PC-9 (cell line): ENCODE results near the gene GPC5. TPM values are rescaled to one million over a fixed set of nuclear protein-coding genes. Genes with fewer than 3 reads are reported as not detected.
"Not testable (repeated sequence)": the region's sequence is repeated elsewhere in the genome, so short reads cannot be mapped to it uniquely, and the experiment has no call there.

Experiments used
- BruUV-seq: library from RNA; stranded (reverse); fragments of 400-500 nt; replicated peaks from 2 replicates; lab custom pipeline; 2021; lab: Mats Ljungman, UMichigan
- CTCF ChIA-PET: fragments of 300-600 bp; sonication (Branson Sonifier 250); formaldehyde crosslinking; loops from one replicate; lab custom pipeline; 2022; ENCODE audit warnings: antibody characterized with exemption; lab: Charles Lee
- POLR2A ChIA-PET: fragments of 300-600 bp; sonication (Branson Sonifier 250); formaldehyde crosslinking; loops from one replicate; lab custom pipeline; 2022; ENCODE audit warnings: antibody characterized with exemption; ENCODE audit not compliant: unreplicated experiment; lab: Charles Lee
- DNase-seq, 2 experiments: peaks; one replicate each; pipeline versions ENCODE4 v3.0.0 to v3.0.0-alpha.2; 2015 to 2022; ENCODE audit warnings: mixed read lengths in 1 of 2
- H2AFZ ChIP-seq: fragments of 200-600 bp; sonication (generic); 2 replicates; pipeline ENCODE4 v1.8.1; 2017; ENCODE audit warnings: antibody characterized with exemption
- H3F3A ChIP-seq: fragments of 200-600 bp; sonication (generic); 2 replicates; pipeline ENCODE4 v1.8.1; 2017; ENCODE audit warnings: antibody characterized with exemption, mild to moderate bottlenecking, low read depth; ENCODE audit not compliant: insufficient read depth
- H3K27ac ChIP-seq: fragments of 200-600 bp; sonication (generic); 2 replicates; pipeline ENCODE4 v1.6.1; 2016; ENCODE audit warnings: mixed run types
- H3K27me3 ChIP-seq: fragments of 200-600 bp; sonication (generic); 2 replicates; pipeline ENCODE4 v1.6.1; 2016; ENCODE audit warnings: low read depth, mixed run types; ENCODE audit not compliant: insufficient read depth
- H3K36me3 ChIP-seq: fragments of 200-600 bp; sonication (generic); 2 replicates; pipeline ENCODE4 v1.6.1; 2016; ENCODE audit warnings: low read depth, mixed run types
- H3K4me1 ChIP-seq: fragments of 200-600 bp; sonication (generic); replicated peaks from 2 replicates; pipeline ENCODE4 v1.6.1; 2016; ENCODE audit warnings: mixed run types; ENCODE audit not compliant: insufficient read depth
- H3K4me2 ChIP-seq: fragments of 200-600 bp; sonication (generic); 2 replicates; pipeline ENCODE4 v1.6.1; 2017; ENCODE audit warnings: mixed run types
- H3K4me3 ChIP-seq: fragments of 200-600 bp; sonication (generic); 2 replicates; pipeline ENCODE4 v1.6.1; 2016; ENCODE audit warnings: mixed run types
- H3K79me2 ChIP-seq: fragments of 200-600 bp; sonication (generic); 2 replicates; pipeline ENCODE4 v1.6.1; 2017; ENCODE audit warnings: low read depth, mixed run types
- H3K9me2 ChIP-seq: fragments of 200-600 bp; sonication (generic); 2 replicates; pipeline ENCODE4 v1.8.1; 2017; ENCODE audit warnings: mild to moderate bottlenecking; ENCODE audit not compliant: insufficient read depth
- H3K9me3 ChIP-seq: fragments of 200-600 bp; sonication (generic); 2 replicates; pipeline ENCODE4 v1.8.1; 2016; ENCODE audit warnings: low read depth; ENCODE audit not compliant: insufficient read depth
- H4K20me1 ChIP-seq: fragments of 200-600 bp; sonication (generic); 2 replicates; pipeline ENCODE4 v1.8.1; 2017; ENCODE audit not compliant: insufficient read depth
- EZH2 ChIP-seq: fragments of 200-600 bp; sonication (generic); IDR thresholded peaks from 2 replicates; pipeline ENCODE4 v1.8.0; 2017; ENCODE audit warnings: antibody characterized with exemption, low read depth
- intact Hi-C: fragments of 100-400 bp; cut with micrococcal nuclease; formaldehyde crosslinking; loops from one replicate; pipeline ENCODE4 v1.10.0; 2022; ENCODE audit not compliant: unreplicated experiment
- total RNA-seq: library from RNA; stranded (reverse); gene quantifications from 2 replicates; pipeline ENCODE4 v1.2.3, GENCODE V29; 2021
- TF ChIP-seq, protein P1 (sequence below): fragments of 200-600 bp; sonication (generic); conservative IDR thresholded peaks from 2 replicates; pipeline ENCODE4 v1.6.1; 2017; ENCODE audit warnings: mixed run types, antibody characterized with exemption, mild to moderate bottlenecking, moderate library complexity

GPC5 gene
- total RNA-seq, 1 experiment from 2014 or later: not detected

DNA sequence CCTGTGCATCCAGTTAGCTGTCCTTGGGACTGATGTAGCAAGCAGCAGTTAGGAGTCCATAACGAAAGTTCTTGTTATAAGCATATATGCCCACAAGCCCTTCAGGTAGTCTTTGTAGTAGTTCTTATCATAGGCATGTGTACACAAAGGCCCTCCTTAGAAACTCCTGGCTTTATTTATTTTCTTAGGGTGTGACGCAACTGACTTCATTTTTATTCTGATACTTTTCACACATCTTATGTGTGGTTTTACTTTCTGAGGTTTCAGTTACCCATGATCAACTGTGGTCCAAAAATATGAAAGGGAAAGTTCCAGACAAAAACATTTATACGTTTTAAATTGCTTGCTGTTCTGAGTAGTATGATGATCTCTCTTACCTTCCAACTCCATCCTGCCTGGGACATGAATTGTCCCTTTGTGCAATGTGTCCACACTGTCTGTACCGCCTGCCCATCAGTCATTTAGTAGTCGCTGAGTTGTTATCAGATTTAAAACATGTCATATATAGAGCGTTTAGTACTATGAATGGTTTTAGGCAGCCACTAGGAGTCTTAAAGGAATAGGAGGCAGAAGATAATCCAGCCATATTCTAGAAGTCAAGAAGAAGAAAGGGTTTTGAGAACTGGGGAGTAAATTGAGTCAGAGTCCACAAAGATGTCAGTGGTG lies 19.4 kb downstream of the GPC5 start:
- no peaks in the 10 kb centered on the region for H3K36me3 ChIP-seq
- H3F3A ChIP-seq: no peaks in the 10 kb centered on the region
- H3K4me1 ChIP-seq: no peaks in the 10 kb centered on the region
- H3K9me3 ChIP-seq: no peaks in the 10 kb centered on the region
- H2AFZ ChIP-seq: no peak overlapping the region
- H3K4me3 ChIP-seq: no peak overlapping the region
- no peak overlapping the region for H3K4me2 ChIP-seq
- H3K27me3 ChIP-seq: no peaks in the 10 kb centered on the region
- no peaks in the 10 kb centered on the region for H3K9me2 ChIP-seq
- H4K20me1 ChIP-seq: no peaks in the 10 kb centered on the region
- no peak for DNase-seq
- no peaks in the 10 kb centered on the region for H3K79me2 ChIP-seq
- ChIA-PET CTCF (no interaction called here), POLR2A (no interaction called here)
- intact Hi-C loops: no loop called here
- TF ChIP-seq, protein P1, sequence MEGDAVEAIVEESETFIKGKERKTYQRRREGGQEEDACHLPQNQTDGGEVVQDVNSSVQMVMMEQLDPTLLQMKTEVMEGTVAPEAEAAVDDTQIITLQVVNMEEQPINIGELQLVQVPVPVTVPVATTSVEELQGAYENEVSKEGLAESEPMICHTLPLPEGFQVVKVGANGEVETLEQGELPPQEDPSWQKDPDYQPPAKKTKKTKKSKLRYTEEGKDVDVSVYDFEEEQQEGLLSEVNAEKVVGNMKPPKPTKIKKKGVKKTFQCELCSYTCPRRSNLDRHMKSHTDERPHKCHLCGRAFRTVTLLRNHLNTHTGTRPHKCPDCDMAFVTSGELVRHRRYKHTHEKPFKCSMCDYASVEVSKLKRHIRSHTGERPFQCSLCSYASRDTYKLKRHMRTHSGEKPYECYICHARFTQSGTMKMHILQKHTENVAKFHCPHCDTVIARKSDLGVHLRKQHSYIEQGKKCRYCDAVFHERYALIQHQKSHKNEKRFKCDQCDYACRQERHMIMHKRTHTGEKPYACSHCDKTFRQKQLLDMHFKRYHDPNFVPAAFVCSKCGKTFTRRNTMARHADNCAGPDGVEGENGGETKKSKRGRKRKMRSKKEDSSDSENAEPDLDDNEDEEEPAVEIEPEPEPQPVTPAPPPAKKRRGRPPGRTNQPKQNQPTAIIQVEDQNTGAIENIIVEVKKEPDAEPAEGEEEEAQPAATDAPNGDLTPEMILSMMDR: no peak
- no peak for TF ChIP-seq EZH2
- no peak overlapping the region for H3K27ac ChIP-seq
- BruUV-seq: no TSS peak

DNA sequence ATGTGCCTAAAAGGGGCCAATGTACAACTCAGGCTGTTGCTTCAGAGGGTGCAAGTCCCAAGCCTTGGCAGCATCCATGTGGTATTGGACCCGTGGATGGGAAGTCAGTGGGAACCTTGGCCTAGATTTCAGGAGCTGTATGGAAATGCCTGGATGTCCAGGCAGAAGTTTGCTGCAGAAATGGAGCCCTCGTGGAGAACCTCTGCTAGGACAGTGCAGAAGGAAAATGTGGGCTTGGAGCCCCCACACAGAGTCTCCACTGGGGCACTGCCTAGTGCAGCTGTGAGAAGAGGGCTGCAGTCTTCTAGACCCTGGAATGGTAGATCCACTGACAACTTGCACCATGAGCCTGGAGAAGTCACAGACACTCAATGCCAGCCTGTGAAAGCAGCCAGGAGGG lies 28.5 kb downstream of the GPC5 start:
- Histone ChIP-seq H3K9me2 (no peaks in the 10 kb centered on the region), H3K27ac (no peak overlapping the region), H3K9me3 (no peaks in the 10 kb centered on the region), H3K4me1 (no peaks in the 10 kb centered on the region), H4K20me1 (no peaks in the 10 kb centered on the region), H3K4me3 (no peak overlapping the region), H3K36me3 (no peaks in the 10 kb centered on the region), H3K79me2 (no peaks in the 10 kb centered on the region), H3K27me3 (no peaks in the 10 kb centered on the region), H2AFZ (no peak overlapping the region), H3F3A (no peaks in the 10 kb centered on the region), H3K4me2 (no peak overlapping the region)
- no TSS peak for BruUV-seq
- ChIA-PET CTCF (no interaction called here), POLR2A (no interaction called here)
- TF ChIP-seq, protein P1: no peak
- TF ChIP-seq EZH2: no peak
- intact Hi-C loops: no loop called here
- DNase-seq: no peak

DNA sequence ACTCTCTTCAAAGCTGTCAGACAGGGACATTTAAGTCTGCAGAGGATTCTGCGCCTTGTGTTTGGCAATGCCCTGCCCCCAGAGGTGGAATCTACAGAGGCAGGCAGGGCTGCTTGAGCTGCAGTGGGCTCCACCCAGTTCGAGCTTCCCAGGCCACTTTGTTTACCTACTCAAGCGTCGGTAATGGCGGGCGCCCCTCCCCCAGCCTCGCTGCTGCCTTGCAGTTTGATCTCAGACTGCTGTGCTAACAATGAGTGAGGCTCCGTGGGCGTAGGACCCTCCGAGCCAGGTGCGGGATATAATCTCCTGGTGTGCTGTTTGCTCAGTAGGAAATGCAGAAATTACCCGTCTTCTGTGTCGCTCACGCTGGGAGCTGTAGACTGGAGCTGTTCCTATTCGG lies 40.3 kb downstream of the GPC5 start:
- H3K27ac ChIP-seq, H3K27me3 ChIP-seq, H4K20me1 ChIP-seq, H3K9me3 ChIP-seq, DNase-seq, H3K79me2 ChIP-seq, H3K4me3 ChIP-seq, BruUV-seq, CTCF ChIA-PET, H2AFZ ChIP-seq, H3K4me2 ChIP-seq, H3K36me3 ChIP-seq, H3K9me2 ChIP-seq, H3F3A ChIP-seq, intact Hi-C loops, POLR2A ChIA-PET, H3K4me1 ChIP-seq: not testable (repeated sequence)

DNA sequence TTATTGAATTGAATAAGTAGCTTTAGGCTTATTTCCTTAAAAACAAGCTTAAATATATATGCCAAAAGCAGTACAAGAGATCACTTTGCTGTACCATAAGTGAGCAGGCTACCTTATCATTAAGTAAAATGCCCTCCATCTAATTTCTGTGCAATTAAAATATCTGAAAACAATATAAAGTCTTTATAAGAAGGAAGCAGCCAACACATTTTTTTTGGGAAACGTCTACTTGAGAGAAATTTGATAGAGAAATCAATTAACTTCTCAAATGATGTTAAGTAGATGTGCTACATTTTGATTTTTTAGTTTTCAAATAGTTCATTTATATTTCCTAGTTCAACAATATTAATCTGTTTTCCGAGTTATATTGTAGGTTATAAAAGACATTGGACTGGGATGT lies 52.5 kb downstream of the GPC5 start:
- Histone ChIP-seq H3K36me3 (no peaks in the 10 kb centered on the region), H3K9me3 (no peaks in the 10 kb centered on the region), H2AFZ (no peak overlapping the region), H3K4me2 (no peak overlapping the region), H4K20me1 (no peaks in the 10 kb centered on the region), H3K79me2 (no peaks in the 10 kb centered on the region), H3K4me1 (no peaks in the 10 kb centered on the region), H3K4me3 (no peak overlapping the region), H3K27ac (no peak overlapping the region), H3K9me2 (0 out of 2 replicates have a peak, but pooled peaks cover 5% of the 10 kb centered on the region), H3K27me3 (no peaks in the 10 kb centered on the region), H3F3A (no peaks in the 10 kb centered on the region)
- BruUV-seq: no TSS peak
- no peak for TF ChIP-seq EZH2
- TF ChIP-seq, protein P1: no peak
- ChIA-PET CTCF (no interaction called here), POLR2A (no interaction called here)
- intact Hi-C loops: no loop called here
- DNase-seq: no peak
